Endothelial cell of umbilical vein (primary cell): ENCODE results near the gene FHIT. TPM values are rescaled to one million over a fixed set of nuclear protein-coding genes. Genes with fewer than 3 reads are reported as not detected.

Source experiments
- BruUV-seq: library from RNA; stranded (reverse); fragments of 400-500 nt; replicated peaks from 2 replicates; lab custom pipeline; 2021; lab: Mats Ljungman, UMichigan
- CTCF ChIA-PET: fragments of 300-600, 350-600 bp; sonication (Branson Sonifier 250); formaldehyde crosslinking; loops from one replicate; lab custom pipeline; 2021; ENCODE audit warnings: antibody characterized with exemption, inconsistent platforms; lab: Charles Lee
- POLR2A ChIA-PET: fragments of 300-600, 350-600 bp; sonication (Branson Sonifier 250); formaldehyde crosslinking; loops from one replicate; lab custom pipeline; 2021; ENCODE audit warnings: antibody characterized with exemption, inconsistent platforms; lab: Charles Lee
- DNase-seq: peaks from one replicate; pipeline ENCODE4 v3.0.0-alpha.2; 2011; ENCODE audit warnings: low read depth, low spot score
- FAIRE-seq: peaks from 2 replicates; lab custom pipeline; 2011; peaks lifted over from hg19 to GRCh38; lab: Jason Lieb, UNC
- H2AFZ ChIP-seq: 2 replicates; pipeline ENCODE4 v1.6.0; 2012; ENCODE audit warnings: low read depth, low read length, control low read depth, inconsistent platforms
- H3K27ac ChIP-seq: 2 replicates; pipeline ENCODE4 v1.5.1; 2011; ENCODE audit warnings: low read depth, mild to moderate bottlenecking, control low read depth, low read length, moderate library complexity; ENCODE audit not compliant: insufficient read depth
- H3K27me3 ChIP-seq, 2 experiments: 2 replicates each; pipeline versions ENCODE4 v1.6.0 to v1.6.1; 2011; ENCODE audit warnings: low read length in 2 of 2, mixed read lengths in 1 of 2; ENCODE audit not compliant: control insufficient read depth in 2 of 2, insufficient read depth in 2 of 2
- H3K36me3 ChIP-seq, 2 experiments: 2 replicates in 1 of 2; 3 replicates in 1 of 2; pipeline ENCODE4 v1.5.1; 2011; ENCODE audit warnings: low read length in 2 of 2, mild to moderate bottlenecking in 1 of 2, moderate library complexity in 1 of 2; ENCODE audit not compliant: control insufficient read depth in 2 of 2, insufficient read depth in 2 of 2; ENCODE audit errors: extremely low read depth in 1 of 2
- H3K4me1 ChIP-seq: 3 replicates; pipeline ENCODE4 v1.5.1; 2011; ENCODE audit warnings: mild to moderate bottlenecking, low read length; ENCODE audit not compliant: control insufficient read depth, insufficient read depth; ENCODE audit errors: extremely low read depth
- H3K4me2 ChIP-seq: 2 replicates; pipeline ENCODE4 v1.6.1; 2011; ENCODE audit warnings: low read length, control low read depth, mixed read lengths; ENCODE audit not compliant: insufficient read depth
- H3K4me3 ChIP-seq, 3 experiments: fragments of 200-600 bp in 1 of 3; sonication (generic), shearing (Covaris generic) in 1 of 3; replicated peaks in 1 of 3; 2 replicates each; pipeline ENCODE4 v1.5.1; 2011 to 2016; ENCODE audit warnings: control low read depth in 3 of 3, low read length in 3 of 3, mild to moderate bottlenecking in 2 of 3, inconsistent platforms in 1 of 3, low read depth in 1 of 3, moderate library complexity in 1 of 3; ENCODE audit not compliant: insufficient read depth in 1 of 3
- H3K79me2 ChIP-seq: 2 replicates; pipeline ENCODE4 v1.6.0; 2012; ENCODE audit warnings: low read length, inconsistent platforms; ENCODE audit not compliant: control insufficient read depth, insufficient read depth
- H3K9ac ChIP-seq: replicated peaks from 2 replicates; pipeline ENCODE3; 2011; ENCODE audit warnings: low read length, control low read depth; ENCODE audit not compliant: insufficient read depth; ENCODE audit errors: extremely low read depth
- H3K9me1 ChIP-seq: replicated peaks from 3 replicates; pipeline ENCODE4 v1.6.0; 2011; ENCODE audit warnings: mild to moderate bottlenecking, low read length; ENCODE audit not compliant: control insufficient read depth, insufficient read depth; ENCODE audit errors: extremely low read depth
- H3K9me3 ChIP-seq: replicated peaks from 2 replicates; pipeline ENCODE4 v1.5.1; 2012; ENCODE audit warnings: low read length, inconsistent platforms; ENCODE audit not compliant: control insufficient read depth, insufficient read depth
- H4K20me1 ChIP-seq: replicated peaks from 2 replicates; pipeline ENCODE3; 2011; ENCODE audit warnings: mild to moderate bottlenecking, low read length; ENCODE audit not compliant: control insufficient read depth, insufficient read depth; ENCODE audit errors: extremely low read depth
- EZH2 ChIP-seq: IDR thresholded peaks from 2 replicates; pipeline ENCODE4 v1.6.1; 2012; ENCODE audit warnings: borderline replicate concordance, low read depth, mild to moderate bottlenecking, moderate library complexity, low read length, inconsistent platforms; ENCODE audit not compliant: severe bottlenecking
- FOS ChIP-seq: IDR thresholded peaks from 2 replicates; pipeline ENCODE4 v1.6.1; 2011; ENCODE audit warnings: mild to moderate bottlenecking, low read length, moderate library complexity, borderline replicate concordance; ENCODE audit not compliant: insufficient read depth
- GATA2 ChIP-seq: IDR thresholded peaks from 2 replicates; pipeline ENCODE4 v1.7.0; 2011; ENCODE audit warnings: low read depth, mild to moderate bottlenecking, moderate library complexity, mixed read lengths, low read length; ENCODE audit not compliant: insufficient read length, insufficient read depth
- JUN ChIP-seq: IDR thresholded peaks from 2 replicates; pipeline ENCODE4 v1.6.1; 2011; ENCODE audit warnings: borderline replicate concordance, low read depth; ENCODE audit not compliant: insufficient read length, insufficient read depth
- MYC ChIP-seq: IDR thresholded peaks from one replicate; pipeline ENCODE4 v1.6.1; 2011; ENCODE audit warnings: mild to moderate bottlenecking, low read depth, low read length
- POLR2A ChIP-seq: IDR thresholded peaks from 2 replicates; pipeline ENCODE4 v1.6.1; 2012; ENCODE audit warnings: low read depth, mild to moderate bottlenecking, control low read depth, low read length
- POLR2AphosphoS5 ChIP-seq: IDR thresholded peaks from 2 replicates; pipeline ENCODE4 v1.6.1; 2012; ENCODE audit warnings: low read depth, mild to moderate bottlenecking, control low read depth, low read length, moderate library complexity; ENCODE audit not compliant: insufficient read depth
- dilution Hi-C: fragments of 300-500 bp; cut with MboI; formaldehyde crosslinking; loops from one replicate; pipeline ENCODE4 v1.15.0; 2019; ENCODE audit warnings: low sequenced_read_pairs; ENCODE audit not compliant: extremely low pct_ligation_motif_present
- intact Hi-C: fragments of 100-400 bp; cut with micrococcal nuclease; formaldehyde crosslinking; loops from one replicate; pipeline ENCODE4 v1.10.0; 2022
- polyA plus RNA-seq, 4 experiments: library from polyadenylated mRNA; depleted of rRNA in 3 of 4; stranded (reverse) in 3 of 4; unstranded in 1 of 4; fragments of >200 nt; gene quantifications; 2 replicates each; pipeline versions ENCODE4 v1.2.1 to v1.2.3, GENCODE V29; 2011 to 2012; ENCODE audit warnings: missing spikeins in 1 of 4
- total RNA-seq: library from RNA; stranded (reverse); gene quantifications from 2 replicates; pipeline ENCODE4 v1.2.3, GENCODE V29; 2021
- TF ChIP-seq, protein P1 (sequence below): IDR thresholded peaks from 2 replicates; pipeline ENCODE4 v1.6.1; 2011; ENCODE audit not compliant: insufficient read depth, insufficient read length
- TF ChIP-seq, protein P2 (sequence below), 2 donors: IDR thresholded peaks; 1 replicate in 1 of 2; 2 replicates in 1 of 2; pipeline ENCODE4 v1.5.1; 2011; ENCODE audit warnings: low read length in 2 of 2, mild to moderate bottlenecking in 2 of 2, moderate library complexity in 2 of 2, control low read depth in 1 of 2, inconsistent platforms in 1 of 2, low read depth in 1 of 2; ENCODE audit not compliant: insufficient read depth in 1 of 2; ENCODE audit errors: extremely low read depth in 1 of 2

FHIT gene
- total and polyA plus RNA-seq, 2 donors (not counting 3 experiments of a cell fraction or from before 2014, with no cell fraction given), result 0.47 to 2.2 TPM

DNA sequence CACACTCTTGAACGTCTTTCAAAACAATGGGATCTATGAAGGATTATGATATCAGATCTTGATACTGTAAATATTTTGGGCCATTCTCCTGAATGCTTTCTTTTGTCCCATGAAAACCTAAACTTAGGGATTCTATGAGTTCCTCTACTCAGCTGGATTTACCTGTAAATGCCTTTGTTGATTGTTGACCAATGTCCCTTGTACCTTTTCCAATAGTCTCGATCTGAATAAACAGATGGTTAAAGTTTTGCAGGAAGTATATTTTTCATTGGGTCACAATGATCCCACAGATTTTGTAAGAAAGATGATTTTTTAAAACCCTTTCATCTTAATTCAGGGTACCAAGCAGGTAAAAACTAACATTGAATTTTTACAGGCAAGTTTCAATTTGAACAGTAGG lies 634.1 kb downstream of the FHIT start:
- intact Hi-C loops, result no loop called here
- Histone ChIP-seq H3K9ac (no peak overlapping the region), H4K20me1 (no peaks in the 10 kb centered on the region), H3K36me3 (no peaks in the 10 kb centered on the region), H3K4me2 (no peak overlapping the region), H3K4me3 (no peak overlapping the region), H3K9me1 (no peaks in the 10 kb centered on the region), H3K27ac (no peak overlapping the region), H3K9me3 (no peaks in the 10 kb centered on the region), H2AFZ (no peak overlapping the region), H3K4me1 (no peaks in the 10 kb centered on the region), H3K27me3 (no peaks in the 10 kb centered on the region), H3K79me2 (no peaks in the 10 kb centered on the region)
- dilution Hi-C loops, result no loop called here
- POLR2A ChIA-PET, result no interaction called here
- FAIRE-seq (no peak), DNase-seq (no peak)
- BruUV-seq, result no TSS peak
- TF ChIP-seq MYC (no peak), GATA2 (no peak), EZH2 (no peak), JUN (no peak), POLR2AphosphoS5 (no peak), POLR2A (no peak), FOS (no peak)
- TF ChIP-seq, protein P1, sequence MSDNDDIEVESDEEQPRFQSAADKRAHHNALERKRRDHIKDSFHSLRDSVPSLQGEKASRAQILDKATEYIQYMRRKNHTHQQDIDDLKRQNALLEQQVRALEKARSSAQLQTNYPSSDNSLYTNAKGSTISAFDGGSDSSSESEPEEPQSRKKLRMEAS, result no peak
- TF ChIP-seq, protein P2, sequence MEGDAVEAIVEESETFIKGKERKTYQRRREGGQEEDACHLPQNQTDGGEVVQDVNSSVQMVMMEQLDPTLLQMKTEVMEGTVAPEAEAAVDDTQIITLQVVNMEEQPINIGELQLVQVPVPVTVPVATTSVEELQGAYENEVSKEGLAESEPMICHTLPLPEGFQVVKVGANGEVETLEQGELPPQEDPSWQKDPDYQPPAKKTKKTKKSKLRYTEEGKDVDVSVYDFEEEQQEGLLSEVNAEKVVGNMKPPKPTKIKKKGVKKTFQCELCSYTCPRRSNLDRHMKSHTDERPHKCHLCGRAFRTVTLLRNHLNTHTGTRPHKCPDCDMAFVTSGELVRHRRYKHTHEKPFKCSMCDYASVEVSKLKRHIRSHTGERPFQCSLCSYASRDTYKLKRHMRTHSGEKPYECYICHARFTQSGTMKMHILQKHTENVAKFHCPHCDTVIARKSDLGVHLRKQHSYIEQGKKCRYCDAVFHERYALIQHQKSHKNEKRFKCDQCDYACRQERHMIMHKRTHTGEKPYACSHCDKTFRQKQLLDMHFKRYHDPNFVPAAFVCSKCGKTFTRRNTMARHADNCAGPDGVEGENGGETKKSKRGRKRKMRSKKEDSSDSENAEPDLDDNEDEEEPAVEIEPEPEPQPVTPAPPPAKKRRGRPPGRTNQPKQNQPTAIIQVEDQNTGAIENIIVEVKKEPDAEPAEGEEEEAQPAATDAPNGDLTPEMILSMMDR (IDR thresholded peaks at IDR 0.05; ENCODE audit: extremely low read depth in 1 of 2, insufficient read depth in 1 of 2, low read depth in 1 of 2, low read length in 2 of 2), result no peak
- CTCF ChIA-PET, result no interaction called here
